Measurements from ENCODE around the gene BOLA2.
"Not testable (repeated sequence)": the region's sequence is repeated elsewhere in the genome, so short reads cannot be mapped to it uniquely, and the experiment has no call there.

DNA sequence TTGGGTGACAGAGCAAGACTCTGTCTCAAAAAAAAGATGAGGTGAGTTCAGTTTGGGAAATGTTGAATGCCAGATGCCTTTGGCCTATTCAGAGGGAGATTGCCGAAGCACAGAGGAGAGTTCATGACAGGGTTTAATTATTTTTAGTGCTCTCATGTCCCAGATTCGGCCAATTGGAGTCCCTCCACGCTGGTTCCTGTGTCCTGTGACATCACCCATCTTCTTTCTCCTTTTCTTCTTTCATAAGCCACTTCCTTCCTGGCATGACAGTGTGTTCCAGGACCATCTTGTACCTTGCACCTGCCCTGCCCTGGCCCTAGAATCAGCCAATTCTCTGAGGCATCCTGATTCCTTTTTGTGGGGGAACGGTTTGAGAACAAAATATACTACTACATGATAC, 17.9 kb upstream of the BOLA2 start:
- TF ChIP-seq, protein P1, sequence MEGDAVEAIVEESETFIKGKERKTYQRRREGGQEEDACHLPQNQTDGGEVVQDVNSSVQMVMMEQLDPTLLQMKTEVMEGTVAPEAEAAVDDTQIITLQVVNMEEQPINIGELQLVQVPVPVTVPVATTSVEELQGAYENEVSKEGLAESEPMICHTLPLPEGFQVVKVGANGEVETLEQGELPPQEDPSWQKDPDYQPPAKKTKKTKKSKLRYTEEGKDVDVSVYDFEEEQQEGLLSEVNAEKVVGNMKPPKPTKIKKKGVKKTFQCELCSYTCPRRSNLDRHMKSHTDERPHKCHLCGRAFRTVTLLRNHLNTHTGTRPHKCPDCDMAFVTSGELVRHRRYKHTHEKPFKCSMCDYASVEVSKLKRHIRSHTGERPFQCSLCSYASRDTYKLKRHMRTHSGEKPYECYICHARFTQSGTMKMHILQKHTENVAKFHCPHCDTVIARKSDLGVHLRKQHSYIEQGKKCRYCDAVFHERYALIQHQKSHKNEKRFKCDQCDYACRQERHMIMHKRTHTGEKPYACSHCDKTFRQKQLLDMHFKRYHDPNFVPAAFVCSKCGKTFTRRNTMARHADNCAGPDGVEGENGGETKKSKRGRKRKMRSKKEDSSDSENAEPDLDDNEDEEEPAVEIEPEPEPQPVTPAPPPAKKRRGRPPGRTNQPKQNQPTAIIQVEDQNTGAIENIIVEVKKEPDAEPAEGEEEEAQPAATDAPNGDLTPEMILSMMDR (IDR thresholded peaks at IDR 0.05; ENCODE audit: insufficient read depth, low read length, poor library complexity, severe bottlenecking), result not testable (repeated sequence)
- TF ChIP-seq EZH2phosphoT487 (conservative IDR thresholded peaks at IDR 0.05; ENCODE audit: low read length), result not testable (repeated sequence)
